HG03575 (cell line): Measurements from ENCODE around the gene TYMS.
"Not testable (repeated sequence)": the region's sequence is repeated elsewhere in the genome, so short reads cannot be mapped to it uniquely, and the experiment has no call there.

Experiments used
- ATAC-seq: cut with Tn5 transposase; IDR thresholded peaks from one replicate; pipeline ENCODE4 v1.9.1; 2021; ENCODE audit not compliant: unreplicated experiment, insufficient number of reproducible peaks, low FRiP score; ENCODE audit errors: extremely low read depth

Gene TYMS

GRCh38 chr18:673317-673716, 15.9 kb downstream of the TYMS start:
- no peak for ATAC-seq

- no peak for ATAC-seq
Measured at GRCh38 chr18:673769-674168, 16.3 kb downstream of the TYMS start.

GRCh38 chr18:675307-675706, 17.9 kb downstream of the TYMS start:
- no peak for ATAC-seq

DNA sequence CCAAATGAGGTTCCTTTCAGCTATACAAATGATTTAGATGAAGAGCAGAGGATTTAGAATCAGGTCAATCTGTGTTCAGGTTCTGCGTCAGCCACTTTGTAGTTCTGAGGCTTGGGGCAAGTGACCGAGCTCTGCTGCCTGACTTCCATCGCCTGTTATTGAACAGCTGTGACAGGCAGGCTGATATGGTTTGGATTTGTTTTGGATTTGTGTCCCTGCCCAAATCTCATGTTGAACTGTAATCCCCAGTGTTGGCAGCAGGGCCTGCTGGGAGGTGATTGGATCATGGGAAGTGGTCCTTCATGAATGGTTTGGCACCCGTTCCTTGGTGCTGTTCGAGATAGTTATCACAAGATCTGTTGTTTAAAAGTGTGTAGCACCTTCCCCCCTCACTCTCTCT, 18.6 kb downstream of the TYMS start:
- no peak for ATAC-seq

- no peak for ATAC-seq
Measured at GRCh38 chr18:676736-677135, 19.3 kb downstream of the TYMS start.

DNA sequence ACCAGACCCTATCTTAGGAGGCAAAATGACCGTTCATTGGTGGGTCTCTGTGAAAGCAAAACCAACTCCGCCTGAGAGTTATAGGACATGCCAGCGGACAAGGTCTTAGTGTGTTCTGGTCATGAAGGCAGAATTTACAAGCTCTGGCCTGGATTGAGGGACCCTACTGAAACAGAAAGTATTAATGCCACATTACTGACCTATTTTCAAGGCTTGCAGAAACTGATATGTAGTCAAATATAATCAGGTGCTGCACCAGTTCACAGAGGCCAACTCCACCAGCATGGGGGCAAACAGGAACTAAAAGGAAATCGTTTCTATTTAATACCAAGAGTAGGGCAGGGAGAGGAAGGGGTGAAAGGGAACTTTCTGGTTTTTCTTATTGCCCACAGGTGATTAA, 19.7 kb downstream of the TYMS start:
- no peak for ATAC-seq

DNA sequence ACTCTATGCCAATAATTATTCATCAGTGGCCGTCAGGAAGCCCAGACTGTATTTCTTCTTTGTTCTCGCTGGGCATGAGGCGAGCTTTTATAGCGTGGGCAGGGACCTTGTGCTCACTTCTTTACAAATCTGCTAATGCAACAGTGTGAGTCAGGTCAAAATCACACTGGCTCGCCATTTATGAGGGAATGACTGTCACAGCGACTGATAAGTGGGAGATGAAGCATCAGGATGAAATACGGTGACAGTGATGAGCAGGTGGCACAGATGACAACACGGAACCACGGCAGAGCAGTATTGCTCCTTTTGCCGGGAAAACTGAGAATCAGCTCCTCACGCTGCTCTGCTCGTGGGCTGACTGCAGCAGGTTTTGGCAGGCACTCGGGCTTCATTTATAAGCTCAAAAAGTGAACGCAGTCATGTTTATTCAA, 20.5 kb downstream of the TYMS start:
- ATAC-seq, result no peak

GRCh38 chr18:678482-679182, 21.2 kb downstream of the TYMS start:
- ATAC-seq, result no peak

- no peak for ATAC-seq
Measured at GRCh38 chr18:679516-679915, 22.1 kb downstream of the TYMS start.

DNA sequence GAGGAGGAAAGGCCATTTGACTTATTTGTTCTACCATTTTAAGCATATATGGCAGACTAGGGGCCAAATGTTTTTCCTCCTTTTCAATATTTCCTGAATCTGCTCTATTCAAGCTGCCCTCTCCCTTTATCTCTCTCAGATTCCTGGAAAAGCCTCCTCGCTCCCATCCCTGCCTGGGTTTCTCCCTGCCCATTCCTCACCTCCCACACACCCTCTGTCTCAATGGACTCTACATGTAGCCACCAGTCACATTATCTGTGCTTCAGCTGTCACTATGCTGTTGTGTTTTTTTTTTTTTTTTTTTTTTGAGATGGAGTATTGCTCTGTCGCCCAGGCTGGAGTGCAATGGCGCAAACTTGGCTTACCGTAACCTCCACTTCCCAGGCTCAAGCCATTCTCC, 22.9 kb downstream of the TYMS start:
- ATAC-seq, result no peak

GRCh38 chr18:681985-682384, 24.5 kb downstream of the TYMS start:
- no peak for ATAC-seq

DNA sequence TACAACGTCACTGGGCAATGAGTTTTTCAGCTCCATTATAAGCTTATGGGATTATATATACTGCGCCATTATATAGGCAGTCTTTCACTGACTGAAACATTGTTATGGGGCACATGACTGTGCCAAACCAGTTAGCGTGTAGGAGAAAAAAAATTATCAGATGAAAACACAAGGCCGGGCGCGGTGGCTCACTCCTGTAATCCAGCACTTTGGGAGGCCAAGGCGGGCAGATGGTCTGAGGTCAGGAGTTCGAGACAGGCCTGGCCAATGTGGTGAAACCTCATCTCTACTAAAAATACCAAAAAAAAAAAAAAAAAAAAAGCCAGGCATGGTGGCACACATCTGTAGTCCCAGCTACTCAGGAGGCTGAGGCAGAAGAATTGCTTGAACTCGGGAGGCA, 25.0 kb downstream of the TYMS start:
- not testable (repeated sequence) for ATAC-seq

GRCh38 chr18:682833-683232, 25.4 kb downstream of the TYMS start:
- no peak for ATAC-seq

DNA sequence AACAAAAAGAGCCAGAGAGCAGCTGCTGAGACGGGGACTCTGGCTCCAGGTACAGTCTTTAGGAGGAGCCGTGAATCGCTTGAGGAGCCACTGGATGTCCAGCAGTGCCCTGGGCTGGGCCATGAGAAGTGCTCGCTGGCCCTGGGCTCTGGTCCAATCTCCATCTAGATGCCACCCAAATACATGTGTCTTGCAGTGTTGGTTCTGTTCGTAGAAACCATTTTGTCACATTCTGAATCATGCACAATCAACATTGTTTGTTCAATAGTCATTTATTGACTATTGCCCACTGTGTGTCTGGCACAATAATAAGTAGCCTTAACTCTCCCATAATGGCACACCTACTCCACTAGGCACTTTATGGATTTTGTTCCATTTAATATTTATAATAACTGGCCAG, 26.1 kb downstream of the TYMS start:
- ATAC-seq, result no peak

DNA sequence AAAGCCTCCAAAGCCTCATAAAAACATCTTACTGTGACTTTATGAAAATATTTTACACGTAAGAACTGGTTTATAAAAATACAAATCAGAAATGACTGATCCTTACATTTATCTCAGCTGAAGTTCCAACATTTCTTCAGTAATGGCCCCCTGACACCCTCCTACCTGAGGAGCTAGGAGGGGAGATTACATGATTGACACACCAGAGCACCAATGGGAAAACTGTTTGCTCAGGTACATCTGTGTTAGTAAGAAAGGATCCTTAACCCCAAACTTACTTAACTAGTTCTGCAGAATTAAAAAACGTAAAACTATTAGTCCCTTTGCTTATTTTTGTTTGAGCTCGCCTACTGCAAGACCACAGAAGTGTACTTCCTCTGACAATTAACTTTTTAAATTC, 28.0 kb downstream of the TYMS start:
- no peak for ATAC-seq

- ATAC-seq, result no peak
Measured at GRCh38 chr18:686339-687111, 29.1 kb downstream of the TYMS start.

GRCh38 chr18:688323-688722, 30.9 kb downstream of the TYMS start:
- no peak for ATAC-seq

DNA sequence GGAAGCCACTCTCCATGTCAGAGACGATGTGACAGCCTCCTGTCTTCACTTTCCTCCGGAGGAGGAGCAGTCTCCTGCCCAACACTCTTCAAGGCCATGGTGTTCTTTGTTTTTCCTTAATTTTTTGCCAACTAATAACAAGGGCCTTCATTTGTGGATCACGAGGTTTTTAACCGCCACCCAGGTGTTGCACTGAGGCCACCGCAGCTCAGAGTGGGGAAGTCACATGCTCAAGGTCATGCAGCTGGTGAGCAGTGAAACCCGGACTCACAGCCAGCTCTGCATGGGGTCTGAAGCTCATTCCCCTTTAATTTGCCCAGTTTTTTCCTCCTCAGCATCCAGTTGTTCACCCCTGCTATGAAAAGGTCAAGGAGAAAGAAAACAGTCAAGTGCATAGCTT, 35.4 kb downstream of the TYMS start:
- no peak for ATAC-seq

DNA sequence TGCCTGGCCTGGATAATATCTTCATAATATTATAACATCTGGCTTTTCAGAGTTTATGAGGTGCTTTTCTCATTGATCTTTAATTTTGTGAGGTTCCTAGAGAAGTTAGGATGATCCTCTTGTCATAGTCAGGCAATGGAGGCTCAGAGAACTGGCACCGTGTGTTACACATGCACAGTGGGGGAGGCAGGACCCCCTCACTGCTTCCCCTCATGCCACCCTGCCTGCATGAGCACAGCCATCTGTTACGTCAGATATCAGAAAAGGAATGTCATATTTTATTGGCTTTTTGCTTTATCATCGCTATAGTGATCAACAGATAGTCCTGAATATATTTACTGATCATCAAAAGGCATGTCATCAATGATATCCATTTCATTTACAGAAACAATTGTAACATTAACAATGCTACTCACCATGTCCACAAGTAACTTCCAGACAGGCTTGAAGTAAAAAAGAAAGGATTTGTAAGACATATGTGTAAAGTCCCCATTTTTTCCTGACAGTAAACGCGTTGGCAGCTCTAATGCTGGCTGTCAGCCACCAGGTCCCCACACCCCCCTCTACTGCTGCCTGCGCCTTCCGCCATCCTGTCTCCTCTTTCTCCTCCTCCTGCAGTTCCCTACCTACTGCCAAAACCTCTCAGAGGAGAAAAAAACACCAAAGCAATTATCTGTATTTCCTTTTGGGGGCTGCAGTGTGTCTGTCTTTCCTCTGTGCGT, 36.2 kb downstream of the TYMS start:
- ATAC-seq, result no peak

GRCh38 chr18:697012-697411, 39.6 kb downstream of the TYMS start:
- ATAC-seq, result no peak
